MV-4-11 (cell line): Measurements from ENCODE around the gene LRR1.
"Not testable (repeated sequence)": the region's sequence is repeated elsewhere in the genome, so short reads cannot be mapped to it uniquely, and the experiment has no call there.

Experiments used
- DNase-seq: peaks from one replicate; lab custom pipeline; 2025; lab: John Stamatoyannopoulos, UW

The LRR1 gene

GRCh38 chr14:49623941-49624839, 25.4 kb downstream of the LRR1 start:
- DNase-seq, result no peak

- DNase-seq, result peak; percentile 88
Measured at GRCh38 chr14:49633640-49634546, 35.2 kb downstream of the LRR1 start.

- peak; percentile 46 for DNase-seq
Measured at GRCh38 chr14:49634547-49635334, 36.0 kb downstream of the LRR1 start, which contains the start of gene DNAAF2. Gene DNAAF2 (minus strand): TSS chr14:49635244. CDS start chr14:49635149, 95 bp downstream.

- no peak for DNase-seq
Measured at GRCh38 chr14:49636866-49637265, 38.1 kb downstream of the LRR1 start.

- no peak for DNase-seq
Measured at GRCh38 chr14:49637534-49638078, 38.9 kb downstream of the LRR1 start.

- DNase-seq, result no peak
Measured at GRCh38 chr14:49640540-49641417, 42.0 kb downstream of the LRR1 start.

GRCh38 chr14:49641697-49642129, 43.0 kb downstream of the LRR1 start:
- no peak for DNase-seq

GRCh38 chr14:49642163-49642562, 43.4 kb downstream of the LRR1 start:
- no peak for DNase-seq

- DNase-seq, result no peak
Measured at GRCh38 chr14:49653508-49653907, 54.8 kb downstream of the LRR1 start.

- no peak for DNase-seq
Measured at GRCh38 chr14:49654511-49654910, 55.8 kb downstream of the LRR1 start.

- DNase-seq, result not testable (repeated sequence)
Measured at GRCh38 chr14:49657500-49657899, 58.8 kb downstream of the LRR1 start.

GRCh38 chr14:49659526-49660455, 61.1 kb downstream of the LRR1 start:
- no peak for DNase-seq
